GM12878 (cell line): ENCODE results near the gene GALC. TPM values are rescaled to one million over a fixed set of nuclear protein-coding genes. Genes with fewer than 3 reads are reported as not detected.
A peak's percentile ranks its signal among the peaks of the same experiment; 100 is the strongest.

Experiments
- GABPA ChIP-seq: IDR thresholded peaks from 2 replicates; pipeline ENCODE4 v1.6.1; 2014; ENCODE audit warnings: antibody characterized with exemption, low read depth, mild to moderate bottlenecking, inconsistent platforms
- HSF1 ChIP-seq: fragments of 150-350 bp; IDR thresholded peaks from 2 replicates; pipeline ENCODE4 v1.6.1; 2014; ENCODE audit warnings: mild to moderate bottlenecking, low read depth, low read length
- IRF5 ChIP-seq: fragments of 450-650 bp; IDR thresholded peaks from 2 replicates; pipeline ENCODE4 v1.6.1; 2017; ENCODE audit warnings: borderline replicate concordance
- NBN ChIP-seq: fragments of 450-650 bp; IDR thresholded peaks from 2 replicates; pipeline ENCODE4 v1.6.1; 2016
- NFIC ChIP-seq: IDR thresholded peaks from 2 replicates; pipeline ENCODE4 v1.6.1; 2012; ENCODE audit warnings: low read depth, mild to moderate bottlenecking, inconsistent platforms, low read length, moderate library complexity
- RAD51 ChIP-seq: fragments of 450-650 bp; IDR thresholded peaks from 2 replicates; pipeline ENCODE4 v1.6.1; 2016; ENCODE audit warnings: moderate library complexity, mild to moderate bottlenecking, inconsistent platforms
- SIN3A ChIP-seq: IDR thresholded peaks from 2 replicates; pipeline ENCODE4 v1.6.1; 2012; ENCODE audit warnings: low read depth, low read length, improper control_type of control experiment
- SRF ChIP-seq, 2 experiments: IDR thresholded peaks; 2 replicates each; pipeline ENCODE4 v1.6.1; 2011; ENCODE audit warnings: low read depth in 2 of 2, low read length in 2 of 2, mild to moderate bottlenecking in 1 of 2, moderate library complexity in 1 of 2
- STAT3 ChIP-seq: IDR thresholded peaks from 2 replicates; pipeline ENCODE4 v1.6.1; 2011; ENCODE audit warnings: low read depth, low read length, improper control_type of control experiment
- TBL1XR1 ChIP-seq: IDR thresholded peaks from 2 replicates; pipeline ENCODE4 v1.6.1; 2012; ENCODE audit warnings: low read depth, low read length, improper control_type of control experiment
- TCF12 ChIP-seq: IDR thresholded peaks from 2 replicates; pipeline ENCODE4 v1.6.1; 2011; ENCODE audit warnings: low read depth, mild to moderate bottlenecking, low read length
- TCF3 ChIP-seq: IDR thresholded peaks from 2 replicates; pipeline ENCODE4 v1.6.1; 2012; ENCODE audit warnings: low read depth, mild to moderate bottlenecking, low read length, borderline replicate concordance; ENCODE audit not compliant: insufficient read depth
- USF1 ChIP-seq: IDR thresholded peaks from 2 replicates; pipeline ENCODE4 v1.6.1; 2011; ENCODE audit warnings: borderline replicate concordance, low read depth, mild to moderate bottlenecking, moderate library complexity, mixed read lengths, low read length; ENCODE audit not compliant: insufficient read depth; ENCODE audit errors: extremely low read length
- WRNIP1 ChIP-seq: IDR thresholded peaks from 2 replicates; pipeline ENCODE4 v1.6.1; 2011; ENCODE audit warnings: low read depth, low read length, improper control_type of control experiment, borderline replicate concordance
- ZBTB11 ChIP-seq: fragments of 450-650 bp; formaldehyde crosslinking; IDR thresholded peaks from 2 replicates; pipeline ENCODE4 v1.5.0; 2022; ENCODE audit warnings: mild to moderate bottlenecking, missing genetic modification characterization
- ZNF217 ChIP-seq: fragments of 450-650 bp; IDR thresholded peaks from 2 replicates; pipeline ENCODE4 v1.6.1; 2017; ENCODE audit warnings: antibody characterized with exemption, mild to moderate bottlenecking
- ZNF622 ChIP-seq: fragments of 450-650 bp; IDR thresholded peaks from 2 replicates; pipeline ENCODE4 v1.6.1; 2017; ENCODE audit warnings: mild to moderate bottlenecking, inconsistent platforms
- ZNF687 ChIP-seq: fragments of 450-650 bp; IDR thresholded peaks from 2 replicates; pipeline ENCODE4 v1.6.1; 2017; ENCODE audit warnings: mild to moderate bottlenecking, moderate library complexity
- polyA plus RNA-seq, 11 experiments: library from polyadenylated mRNA; depleted of rRNA in 4 of 11; unstranded in 6 of 11; stranded (reverse) in 5 of 11; fragments of >200 nt; fragmentation: Nextera tagmentation in 4 of 11; fragmentation: Illumina TruSeq in 1 of 11; extraction: Ambion mirVana in 4 of 11; extraction: Trizol in 1 of 11; gene quantifications; 1 replicate in 1 of 11; 2 replicates in 10 of 11; pipeline versions ENCODE4 v1.2.1 to v1.2.3, GENCODE V29; 2011 to 2016; ENCODE audit warnings: inconsistent platforms in 2 of 11, missing spikeins in 2 of 11, low read depth in 1 of 11
- total RNA-seq, 4 experiments: library from RNA; depleted of rRNA in 3 of 4; stranded (reverse); fragments of >200 nt in 3 of 4; fragmentation: Illumina TruSeq in 1 of 4; extraction: Trizol in 1 of 4; gene quantifications; 2 replicates each; pipeline versions ENCODE4 v1.2.1 to v1.2.3, GENCODE V29; 2013 to 2021

The GALC gene
- total and polyA plus RNA-seq, 10 of the 15 experiments (the other 5 are each of a cell fraction or from before 2014, with no cell fraction given) = 1.3 to 14.0 (median 4.5) TPM

- TF ChIP-seq IRF5 (no peak), HSF1 (no peak), NFIC (no peak; the same call in 1 of the 2 replicates), TBL1XR1 (peak; percentile 80), STAT3 (no peak), NBN (peak; percentile 87), ZNF217 (peak; percentile 66), USF1 (peak; percentile 90), ZBTB11 (CRISPR knock-in tag) (0 out of 2 replicates have a peak, but pooled peaks have one; percentile 21), TCF3 (peak; percentile 48; the same call in 1 of the 2 replicates), ZNF622 (no peak), SIN3A (peak; percentile 78; the same call in 1 of the 2 replicates), WRNIP1 (no peak), SRF (IDR thresholded peaks at IDR 0.05; ENCODE audit: low read depth in 2 of 2, low read length in 2 of 2) (no peak), RAD51 (peak; percentile 94), ZNF687 (peak; percentile 91), TCF12 (peak; percentile 89), GABPA (no peak)
These were observed at the start of gene GALC (continued) for GRCh38 chr14:87992718-87993628.
